ENCODE results near the gene PAGE2B. TPM values are rescaled to one million over a fixed set of nuclear protein-coding genes. Genes with fewer than 3 reads are reported as not detected.

The PAGE2B gene
- total RNA-seq, 1 experiment from 2014 or later = not detected

DNA sequence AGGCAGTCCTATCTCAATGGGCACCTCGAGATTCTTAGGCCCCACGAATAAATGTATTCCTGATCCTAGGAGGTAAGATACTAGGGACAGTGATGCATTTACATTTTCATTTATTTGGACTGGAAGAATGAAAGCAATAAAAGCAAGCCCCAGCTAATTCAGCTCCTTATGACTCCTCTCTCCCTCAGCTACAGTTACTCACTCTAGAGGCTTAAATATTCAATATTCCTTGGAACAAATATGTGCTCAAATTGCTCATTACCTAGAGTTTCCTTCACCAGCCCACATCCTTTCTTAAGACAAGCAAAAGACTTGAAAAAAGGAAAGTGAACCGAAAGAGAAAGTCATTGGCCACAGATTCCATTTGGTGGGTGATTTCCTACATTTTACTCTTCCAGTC is 27.9 kb downstream of the PAGE2B start:
- Histone ChIP-seq H3K4me1 (ENCODE audit: control insufficient read depth in 1 of 2, insufficient read depth in 2 of 2, low read length in 2 of 2) (no peaks in the 10 kb centered on the region), H3K4me3 (replicated peaks in 1 of 2; ENCODE audit: low read depth in 1 of 2, low read length in 2 of 2) (no peak overlapping the region), H3K4me2 (ENCODE audit: low read length) (no peak overlapping the region), H3K36me3 (ENCODE audit: control insufficient read depth in 1 of 2, insufficient read depth in 2 of 2, low read length in 2 of 2) (no peaks in the 10 kb centered on the region), H3K79me2 (ENCODE audit: insufficient read depth, low read length) (no peaks in the 10 kb centered on the region), H3K9ac (ENCODE audit: low read length) (no peak overlapping the region), H4K20me1 (ENCODE audit: insufficient read depth) (no peaks in the 10 kb centered on the region), H3K9me2 (ENCODE audit: insufficient read depth) (no peaks in the 10 kb centered on the region), H3K27me3 (ENCODE audit: insufficient read depth, low read length) (no peaks in the 10 kb centered on the region), H2AFZ (ENCODE audit: low read depth, low read length, poor library complexity, severe bottlenecking) (no peak overlapping the region), H3K27ac (ENCODE audit: low read depth, low read length) (no peak overlapping the region), H3K9me3 (ENCODE audit: control insufficient read depth in 1 of 2, insufficient read depth in 1 of 2, low read depth in 1 of 2, low read length in 2 of 2) (no peaks in the 10 kb centered on the region)
- intact Hi-C loops (cut with micrococcal nuclease) = no loop called here
- DNase-seq (ENCODE audit: low read depth, low spot score) (no peak), ATAC-seq (no peak)
- CTCF ChIA-PET = no interaction called here
- TF ChIP-seq JUND (IDR thresholded peaks at IDR 0.05) (no peak), POLR2A (IDR thresholded peaks at IDR 0.05; ENCODE audit: borderline replicate concordance, extremely low read depth, insufficient read depth, insufficient read length) (no peak), SP1 (IDR thresholded peaks at IDR 0.05; ENCODE audit: low read depth) (no peak), EGR1 (IDR thresholded peaks at IDR 0.05; ENCODE audit: low read depth) (no peak)
- TF ChIP-seq, protein P1, sequence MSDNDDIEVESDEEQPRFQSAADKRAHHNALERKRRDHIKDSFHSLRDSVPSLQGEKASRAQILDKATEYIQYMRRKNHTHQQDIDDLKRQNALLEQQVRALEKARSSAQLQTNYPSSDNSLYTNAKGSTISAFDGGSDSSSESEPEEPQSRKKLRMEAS (IDR thresholded peaks at IDR 0.05) = no peak
- no TSS peak for BruUV-seq (replicated peaks)
- POLR2A ChIA-PET = no interaction called here
- RAD21 ChIA-PET (ENCODE audit: low non-redundant PET in 1 of 2, low total read pairs in 2 of 2, uncharacterized antibody in 2 of 2, unreplicated experiment in 2 of 2) = no interaction called here

DNA sequence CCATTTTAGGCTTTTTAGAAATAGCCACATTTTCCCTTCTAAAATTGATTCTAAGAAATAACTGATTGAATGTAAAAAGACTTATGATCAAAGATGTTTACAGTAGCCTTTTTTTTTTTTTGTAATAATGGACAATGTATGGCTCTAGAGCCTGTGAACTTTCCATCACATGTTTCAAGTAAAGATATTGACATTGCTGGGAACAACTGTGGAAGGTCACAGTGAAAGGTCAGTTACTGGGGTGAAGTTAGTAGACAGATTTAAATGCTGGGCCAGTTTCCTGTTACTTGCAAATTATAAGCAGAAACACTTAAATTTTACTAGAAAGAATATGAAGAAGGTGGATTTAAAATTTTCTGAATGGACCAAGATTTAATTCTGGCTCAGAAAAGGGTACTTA is 32.4 kb downstream of the PAGE2B start:
- Histone ChIP-seq H3K9ac (ENCODE audit: low read length) (no peak overlapping the region), H3K9me2 (ENCODE audit: insufficient read depth) (no peaks in the 10 kb centered on the region), H3K79me2 (ENCODE audit: insufficient read depth, low read length) (no peaks in the 10 kb centered on the region), H3K36me3 (ENCODE audit: control insufficient read depth in 1 of 2, insufficient read depth in 2 of 2, low read length in 2 of 2) (no peaks in the 10 kb centered on the region), H3K4me3 (replicated peaks in 1 of 2; ENCODE audit: low read depth in 1 of 2, low read length in 2 of 2) (no peak overlapping the region), H3K9me3 (ENCODE audit: control insufficient read depth in 1 of 2, insufficient read depth in 1 of 2, low read depth in 1 of 2, low read length in 2 of 2) (no peaks in the 10 kb centered on the region), H3K4me1 (ENCODE audit: control insufficient read depth in 1 of 2, insufficient read depth in 2 of 2, low read length in 2 of 2) (no peaks in the 10 kb centered on the region), H3K4me2 (ENCODE audit: low read length) (no peak overlapping the region), H3K27ac (ENCODE audit: low read depth, low read length) (no peak overlapping the region), H4K20me1 (ENCODE audit: insufficient read depth) (no peaks in the 10 kb centered on the region), H2AFZ (ENCODE audit: low read depth, low read length, poor library complexity, severe bottlenecking) (no peak overlapping the region), H3K27me3 (ENCODE audit: insufficient read depth, low read length) (no peaks in the 10 kb centered on the region)
- POLR2A ChIA-PET = no interaction called here
- BruUV-seq (replicated peaks) = no TSS peak
- DNase-seq (ENCODE audit: low read depth, low spot score) = no peak
- intact Hi-C loops (cut with micrococcal nuclease) = no loop called here
- TF ChIP-seq SP1 (IDR thresholded peaks at IDR 0.05; ENCODE audit: low read depth) (no peak), YY1 (IDR thresholded peaks at IDR 0.05; ENCODE audit: extremely low read depth, insufficient replicate concordance, low read depth, low read length) (no peak), ELF1 (IDR thresholded peaks at IDR 0.05; ENCODE audit: borderline replicate concordance, low read depth) (no peak), POLR2A (IDR thresholded peaks at IDR 0.05; ENCODE audit: borderline replicate concordance, extremely low read depth, insufficient read depth, insufficient read length) (no peak)
- TF ChIP-seq, protein P2, sequence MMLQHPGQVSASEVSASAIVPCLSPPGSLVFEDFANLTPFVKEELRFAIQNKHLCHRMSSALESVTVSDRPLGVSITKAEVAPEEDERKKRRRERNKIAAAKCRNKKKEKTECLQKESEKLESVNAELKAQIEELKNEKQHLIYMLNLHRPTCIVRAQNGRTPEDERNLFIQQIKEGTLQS (IDR thresholded peaks at IDR 0.05) = no peak
- RAD21 ChIA-PET (ENCODE audit: low non-redundant PET in 1 of 2, low total read pairs in 2 of 2, uncharacterized antibody in 2 of 2, unreplicated experiment in 2 of 2) = no interaction called here
- no peak for ATAC-seq
- CTCF ChIA-PET = no interaction called here
